Measurements from ENCODE around the gene LMX1A. TPM values are rescaled to one million over a fixed set of nuclear protein-coding genes. Genes with fewer than 3 reads are reported as not detected.

The LMX1A gene
- total and polyA plus RNA-seq, 9 of the 15 experiments (the other 6 are each of a cell fraction or from before 2014, with no cell fraction given) = not detected

GRCh38 chr1:165287781-165288180 lies 68.7 kb downstream of the LMX1A start:
- H3K9me3 ChIP-seq (replicated peaks; ENCODE audit: control insufficient read depth, insufficient read depth, low read depth, low read length) = no peaks in the 10 kb centered on the region
- ATAC-seq (no peak), FAIRE-seq (no peak), DNase-seq (ENCODE audit: extremely low read depth in 1 of 4, low spot score in 3 of 4) (no peak)
- in situ Hi-C loops (cut with MboI) (no loop called here), intact Hi-C loops (cut with micrococcal nuclease) (no loop called here)
- WGBS (ENCODE audit: insufficient coverage, low coverage, missing lambda C conversion rate) = 0% methylated on average over 4 of the region's 4 CpGs
- H2AFZ ChIP-seq (ENCODE audit: low read depth, low read length) = no peak overlapping the region
- CTCF ChIA-PET (ENCODE audit: low intra/inter-chr PET ratio) = no interaction called here
- H3K27me3 ChIP-seq (ENCODE audit: control insufficient read depth in 2 of 2, insufficient read depth in 2 of 2, low read length in 2 of 2) = peaks cover 0 to 9% of the 10 kb centered on the region in 2 experiments; a peak in 3 of 5 replicates
- no peak overlapping the region for H3K27ac ChIP-seq (ENCODE audit: extremely low read depth, low read depth, low read length)
- no peak overlapping the region for H3K9ac ChIP-seq (ENCODE audit: insufficient read depth in 1 of 2, low read depth in 2 of 2, low read length in 2 of 2)
- no peaks in the 10 kb centered on the region for H4K20me1 ChIP-seq (replicated peaks; ENCODE audit: control insufficient read depth, insufficient read depth, low read length)
- H3K36me3 ChIP-seq (ENCODE audit: control insufficient read depth, insufficient read depth, low read length) = no peaks in the 10 kb centered on the region
- no peak overlapping the region for H3K4me2 ChIP-seq (ENCODE audit: insufficient read depth, low read length)
- POLR2A ChIA-PET = interaction anchor here (1.3 kb wide), 1 partner anchor 36 kb away, joined by 4 read pairs; no protein-coding TSS in a partner anchor
- H3K4me3 ChIP-seq = no peak overlapping the region
- no peaks in the 10 kb centered on the region for H3K4me1 ChIP-seq (replicated peaks in 1 of 2; ENCODE audit: control insufficient read depth in 2 of 2, insufficient read depth in 2 of 2, low read length in 2 of 2)
- H3K9me1 ChIP-seq (ENCODE audit: control insufficient read depth, insufficient read depth, low read length) = no peaks in the 10 kb centered on the region
- TF ChIP-seq RCOR1 (IDR thresholded peaks at IDR 0.05; ENCODE audit: borderline replicate concordance in 1 of 2, low read depth in 2 of 2, low read length in 2 of 2) = no peak
- no peak for TF ChIP-seq ZBTB43 (CRISPR knock-in tag; IDR thresholded peaks at IDR 0.05)
- TF ChIP-seq SRSF1 (IDR thresholded peaks at IDR 0.05; ENCODE audit: low read depth, low read length) = no peak
- TF ChIP-seq KLF13 (tag; IDR thresholded peaks at IDR 0.05; ENCODE audit: borderline replicate concordance, low read depth) = no peak
- no peak for TF ChIP-seq ZBTB49 (CRISPR knock-in tag; IDR thresholded peaks at IDR 0.05; ENCODE audit: borderline replicate concordance)
- TF ChIP-seq STAT5A (IDR thresholded peaks at IDR 0.05; ENCODE audit: borderline replicate concordance, low read length) = no peak
- H3K79me2 ChIP-seq (ENCODE audit: control insufficient read depth, insufficient read depth, low read length) = no peaks in the 10 kb centered on the region
- no TSS peak for BruUV-seq (replicated peaks)
